SK-N-SH (cell line): Measurements from ENCODE around the gene NDUFAF4. TPM values are rescaled to one million over a fixed set of nuclear protein-coding genes. Genes with fewer than 3 reads are reported as not detected.

Experiments used
- CTCF ChIA-PET: fragments of 300-600, 350-600 bp; formaldehyde crosslinking; extraction: SDS; loops from one replicate; lab custom pipeline; 2021; lab: Yijun Ruan, JAX
- POLR2A ChIA-PET: fragments of 350-600 bp; sonication (Branson Sonifier 250); formaldehyde crosslinking; extraction: SDS; loops from one replicate; lab custom pipeline; 2020; ENCODE audit warnings: antibody characterized with exemption, inconsistent platforms; lab: Yijun Ruan, JAX
- DNase-seq: peaks from one replicate; pipeline ENCODE4 v3.0.0; 2012
- H2AFZ ChIP-seq: fragments of 200-600 bp; sonication (generic); 2 replicates; pipeline ENCODE4 v1.8.1; 2016; ENCODE audit warnings: antibody characterized with exemption, mild to moderate bottlenecking, low read depth
- H3F3A ChIP-seq: fragments of 200-600 bp; sonication (generic); replicated peaks from 2 replicates; pipeline ENCODE3; 2016; ENCODE audit warnings: antibody characterized with exemption, mild to moderate bottlenecking; ENCODE audit not compliant: insufficient read depth
- H3K27ac ChIP-seq, 2 experiments: fragments of 200-500 bp in 1 of 2; fragments of 200-600 bp in 1 of 2; sonication (Bioruptor generic) in 1 of 2; sonication (generic), shearing (Covaris generic) in 1 of 2; 2 replicates each; pipeline versions ENCODE4 v1.5.1 to v1.6.1; 2014 to 2016; ENCODE audit warnings: low read depth in 2 of 2, inconsistent platforms in 1 of 2, low read length in 1 of 2, mild to moderate bottlenecking in 1 of 2, mixed read lengths in 1 of 2
- H3K27me3 ChIP-seq: fragments of 200-600 bp; sonication (generic), shearing (Covaris generic); 2 replicates; pipeline ENCODE4 v1.6.1; 2016; ENCODE audit warnings: mixed run types; ENCODE audit not compliant: insufficient read depth
- H3K36me3 ChIP-seq, 2 experiments: fragments of 200-500 bp in 1 of 2; fragments of 200-600 bp in 1 of 2; sonication (Bioruptor generic) in 1 of 2; sonication (generic) in 1 of 2; replicated peaks in 1 of 2; 2 replicates each; pipeline versions ENCODE3 to v1.5.1; 2014 to 2016; ENCODE audit warnings: low read length in 1 of 2, mild to moderate bottlenecking in 1 of 2; ENCODE audit not compliant: insufficient read depth in 2 of 2, control insufficient read depth in 1 of 2
- H3K4me1 ChIP-seq, 2 experiments: fragments of 200-500 bp in 1 of 2; fragments of 200-600 bp in 1 of 2; sonication (Bioruptor generic) in 1 of 2; sonication (generic), shearing (Covaris generic) in 1 of 2; 2 replicates each; pipeline versions ENCODE4 v1.5.1 to v1.6.1; 2014 to 2016; ENCODE audit warnings: low read depth in 1 of 2, low read length in 1 of 2, mixed run types in 1 of 2; ENCODE audit not compliant: insufficient read depth in 2 of 2, control insufficient read depth in 1 of 2
- H3K4me2 ChIP-seq: fragments of 200-600 bp; sonication (generic), shearing (Covaris generic); 2 replicates; pipeline ENCODE4 v1.6.1; 2017; ENCODE audit warnings: mixed run types
- H3K4me3 ChIP-seq, 2 experiments: fragments of 200-500 bp in 1 of 2; fragments of 200-600 bp in 1 of 2; sonication (Bioruptor generic) in 1 of 2; sonication (generic), shearing (Covaris generic) in 1 of 2; 2 replicates each; pipeline versions ENCODE4 v1.5.1 to v1.8.1; 2014 to 2016; ENCODE audit warnings: low read depth in 2 of 2, inconsistent platforms in 1 of 2, low read length in 1 of 2, mild to moderate bottlenecking in 1 of 2, mixed read lengths in 1 of 2, moderate library complexity in 1 of 2
- H3K79me2 ChIP-seq: fragments of 200-600 bp; sonication (generic); 2 replicates; pipeline ENCODE4 v1.8.1; 2017; ENCODE audit warnings: mild to moderate bottlenecking; ENCODE audit not compliant: insufficient read depth
- H3K9ac ChIP-seq: fragments of 200-600 bp; sonication (generic); 2 replicates; pipeline ENCODE4 v1.6.1; 2017; ENCODE audit warnings: mixed run types
- H3K9me2 ChIP-seq: fragments of 200-600 bp; sonication (generic); 2 replicates; pipeline ENCODE4 v1.6.1; 2017; ENCODE audit warnings: mixed run types
- H3K9me3 ChIP-seq: fragments of 200-600 bp; sonication (generic); 2 replicates; pipeline ENCODE4 v1.6.1; 2017; ENCODE audit warnings: mixed run types, mild to moderate bottlenecking, moderate library complexity
- H4K20me1 ChIP-seq: fragments of 200-600 bp; sonication (generic); 2 replicates; pipeline ENCODE4 v1.6.1; 2017; ENCODE audit warnings: mild to moderate bottlenecking, mixed run types; ENCODE audit not compliant: insufficient read depth
- GABPA ChIP-seq: IDR thresholded peaks from 2 replicates; pipeline ENCODE4 v1.4.0; 2012; ENCODE audit warnings: low read depth, mild to moderate bottlenecking
- NRF1 ChIP-seq: IDR thresholded peaks from 2 replicates; pipeline ENCODE4 v1.6.1; 2012; ENCODE audit warnings: low read depth, mild to moderate bottlenecking, low read length
- RCOR1 ChIP-seq: fragments of 150-350 bp; IDR thresholded peaks from 2 replicates; pipeline ENCODE4 v1.6.1; 2017; ENCODE audit warnings: antibody characterized with exemption, low read length
- RXRA ChIP-seq: IDR thresholded peaks from 2 replicates; pipeline ENCODE4 v1.4.0; 2012; ENCODE audit warnings: low read depth, mild to moderate bottlenecking, borderline replicate concordance
- SIN3A ChIP-seq: IDR thresholded peaks from 2 replicates; pipeline ENCODE4 v1.6.1; 2012; ENCODE audit warnings: low read depth, mild to moderate bottlenecking, low read length, moderate library complexity, borderline replicate concordance
- TAF1 ChIP-seq: IDR thresholded peaks from 2 replicates; pipeline ENCODE4 v1.6.1; 2012; ENCODE audit warnings: low read depth, mild to moderate bottlenecking, low read length, moderate library complexity, borderline replicate concordance
- WGBS: methylation state at CpG from one replicate; pipeline ENCODE4 v1.1.6; 2017; ENCODE audit warnings: low lambda C conversion rate; 5-methylcytosine and 5-hydroxymethylcytosine counted together
- polyA plus RNA-seq, 3 experiments: library from polyadenylated mRNA; depleted of rRNA; stranded (reverse); fragments of >200 nt; gene quantifications; 2 replicates each; pipeline ENCODE4 v1.2.3, GENCODE V29; 2012
- TF ChIP-seq, protein P1 (sequence below): IDR thresholded peaks from 2 replicates; pipeline ENCODE4; 2012
- TF ChIP-seq, protein P2 (sequence below): IDR thresholded peaks from 2 replicates; pipeline ENCODE4 v1.4.0; 2012; ENCODE audit warnings: low read depth, borderline replicate concordance
- TF ChIP-seq, protein P3 (sequence below): IDR thresholded peaks from 2 replicates; pipeline ENCODE4 v1.4.0; 2012; ENCODE audit warnings: low read depth, borderline replicate concordance
- TF ChIP-seq, protein P4 (sequence below): IDR thresholded peaks from 2 replicates; pipeline ENCODE4 v1.4.0; 2012; ENCODE audit warnings: low read depth
- TF ChIP-seq, protein P5 (sequence below): fragments of 150-350 bp; IDR thresholded peaks from 2 replicates; pipeline ENCODE4 v1.6.1; 2016; ENCODE audit warnings: mild to moderate bottlenecking, low read depth, low read length

NDUFAF4 gene
- polyA plus RNA-seq, 1 of the 3 experiments (the other 2 are of a cell fraction) = 16.7 TPM

DNA sequence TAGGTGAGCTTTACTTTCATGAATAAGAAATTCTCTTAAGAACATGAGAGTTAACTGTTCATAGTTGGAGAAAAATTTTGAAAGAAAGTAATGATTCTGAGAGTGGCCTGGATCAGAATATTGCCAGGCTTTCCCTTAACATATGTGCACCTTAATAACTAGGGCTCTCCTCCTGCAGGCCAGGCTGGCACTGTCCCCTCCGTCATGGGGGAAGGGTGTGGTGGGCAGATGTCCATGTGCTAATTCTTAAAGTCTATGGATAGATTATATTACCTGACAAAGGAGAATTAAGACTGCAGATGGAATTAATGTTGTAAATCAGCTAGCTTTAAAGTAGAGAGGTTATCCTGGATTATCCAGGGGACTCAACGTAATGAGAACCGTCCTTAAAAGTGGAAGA, 15.9 kb upstream of the NDUFAF4 start:
- TF ChIP-seq, protein P1, sequence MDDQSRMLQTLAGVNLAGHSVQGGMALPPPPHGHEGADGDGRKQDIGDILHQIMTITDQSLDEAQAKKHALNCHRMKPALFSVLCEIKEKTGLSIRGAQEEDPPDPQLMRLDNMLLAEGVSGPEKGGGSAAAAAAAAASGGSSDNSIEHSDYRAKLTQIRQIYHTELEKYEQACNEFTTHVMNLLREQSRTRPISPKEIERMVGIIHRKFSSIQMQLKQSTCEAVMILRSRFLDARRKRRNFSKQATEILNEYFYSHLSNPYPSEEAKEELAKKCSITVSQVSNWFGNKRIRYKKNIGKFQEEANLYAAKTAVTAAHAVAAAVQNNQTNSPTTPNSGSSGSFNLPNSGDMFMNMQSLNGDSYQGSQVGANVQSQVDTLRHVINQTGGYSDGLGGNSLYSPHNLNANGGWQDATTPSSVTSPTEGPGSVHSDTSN = no peak
- no peak for TF ChIP-seq TAF1
- TF ChIP-seq RXRA = no peak
- TF ChIP-seq NRF1 = no peak
- TF ChIP-seq SIN3A = no peak
- TF ChIP-seq RCOR1 = no peak
- no peak for TF ChIP-seq GABPA
- TF ChIP-seq, protein P2, sequence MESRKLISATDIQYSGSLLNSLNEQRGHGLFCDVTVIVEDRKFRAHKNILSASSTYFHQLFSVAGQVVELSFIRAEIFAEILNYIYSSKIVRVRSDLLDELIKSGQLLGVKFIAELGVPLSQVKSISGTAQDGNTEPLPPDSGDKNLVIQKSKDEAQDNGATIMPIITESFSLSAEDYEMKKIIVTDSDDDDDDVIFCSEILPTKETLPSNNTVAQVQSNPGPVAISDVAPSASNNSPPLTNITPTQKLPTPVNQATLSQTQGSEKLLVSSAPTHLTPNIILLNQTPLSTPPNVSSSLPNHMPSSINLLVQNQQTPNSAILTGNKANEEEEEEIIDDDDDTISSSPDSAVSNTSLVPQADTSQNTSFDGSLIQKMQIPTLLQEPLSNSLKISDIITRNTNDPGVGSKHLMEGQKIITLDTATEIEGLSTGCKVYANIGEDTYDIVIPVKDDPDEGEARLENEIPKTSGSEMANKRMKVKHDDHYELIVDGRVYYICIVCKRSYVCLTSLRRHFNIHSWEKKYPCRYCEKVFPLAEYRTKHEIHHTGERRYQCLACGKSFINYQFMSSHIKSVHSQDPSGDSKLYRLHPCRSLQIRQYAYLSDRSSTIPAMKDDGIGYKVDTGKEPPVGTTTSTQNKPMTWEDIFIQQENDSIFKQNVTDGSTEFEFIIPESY = no peak
- TF ChIP-seq, protein P3, sequence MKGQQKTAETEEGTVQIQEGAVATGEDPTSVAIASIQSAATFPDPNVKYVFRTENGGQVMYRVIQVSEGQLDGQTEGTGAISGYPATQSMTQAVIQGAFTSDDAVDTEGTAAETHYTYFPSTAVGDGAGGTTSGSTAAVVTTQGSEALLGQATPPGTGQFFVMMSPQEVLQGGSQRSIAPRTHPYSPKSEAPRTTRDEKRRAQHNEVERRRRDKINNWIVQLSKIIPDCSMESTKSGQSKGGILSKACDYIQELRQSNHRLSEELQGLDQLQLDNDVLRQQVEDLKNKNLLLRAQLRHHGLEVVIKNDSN = no peak
- Histone ChIP-seq H4K20me1 (no peaks in the 10 kb centered on the region), H3K9ac (no peak overlapping the region), H3F3A (no peaks in the 10 kb centered on the region), H3K9me3 (no peaks in the 10 kb centered on the region), H2AFZ (no peak overlapping the region), H3K9me2 (no peaks in the 10 kb centered on the region), H3K27me3 (no peaks in the 10 kb centered on the region), H3K27ac (no peak overlapping the region), H3K79me2 (no peaks in the 10 kb centered on the region), H3K4me3 (no peak overlapping the region), H3K36me3 (no peaks in the 10 kb centered on the region), H3K4me1 (no peaks in the 10 kb centered on the region), H3K4me2 (no peak overlapping the region)
- 72% methylated on average over 3 of the region's 3 CpGs for WGBS
- no peak for DNase-seq
- ChIA-PET POLR2A (no interaction called here), CTCF (interaction anchor here (0.5 to 1.4 kb wide), 3 partner anchors 15 to 1432 kb away, joined by 3 to 10 read pairs (median 3); partner anchors contain the start of gene NDUFAF4)

DNA sequence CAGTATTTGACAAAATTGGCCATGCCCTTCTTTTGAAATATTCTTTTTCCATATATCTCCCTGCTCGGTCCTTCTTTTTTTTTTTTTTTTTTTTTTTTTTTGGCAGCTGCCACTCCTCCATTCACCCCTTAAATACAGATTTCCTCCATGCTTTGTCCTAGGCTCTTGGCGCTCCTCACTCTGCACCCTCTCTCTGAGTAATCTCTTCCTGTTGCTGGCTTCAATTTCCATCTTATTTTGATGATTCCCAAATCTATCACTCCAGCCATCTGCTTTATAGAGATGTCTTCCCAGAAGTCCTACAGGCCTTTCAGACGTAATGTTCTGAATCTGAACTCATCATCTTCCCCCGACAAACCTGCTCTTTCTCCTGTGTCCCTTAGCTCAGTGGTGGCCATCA, 14.1 kb upstream of the NDUFAF4 start:
- no peak overlapping the region for H3K4me2 ChIP-seq
- CTCF ChIA-PET = interaction anchor here (1.0 to 1.3 kb wide), 2 partner anchors 10 to 13 kb away, joined by 3 to 6 read pairs; partner anchors contain the start of gene NDUFAF4
- 57% methylated on average over 4 of the region's 4 CpGs for WGBS

More for the DNA sequence above, 14.1 kb upstream of the NDUFAF4 start:
- H3K36me3 ChIP-seq = no peaks in the 10 kb centered on the region
- H3K27ac ChIP-seq = no peak overlapping the region
- DNase-seq = no peak
- H3K79me2 ChIP-seq = no peaks in the 10 kb centered on the region
- H3K9me3 ChIP-seq = no peaks in the 10 kb centered on the region
- no peak overlapping the region for H3K4me3 ChIP-seq
- no peaks in the 10 kb centered on the region for H4K20me1 ChIP-seq
- POLR2A ChIA-PET = no interaction called here
- no peaks in the 10 kb centered on the region for H3K27me3 ChIP-seq
- H3F3A ChIP-seq = no peaks in the 10 kb centered on the region
- no peak for TF ChIP-seq SIN3A
- TF ChIP-seq, protein P4, sequence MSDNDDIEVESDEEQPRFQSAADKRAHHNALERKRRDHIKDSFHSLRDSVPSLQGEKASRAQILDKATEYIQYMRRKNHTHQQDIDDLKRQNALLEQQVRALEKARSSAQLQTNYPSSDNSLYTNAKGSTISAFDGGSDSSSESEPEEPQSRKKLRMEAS = no peak
- TF ChIP-seq, protein P5, sequence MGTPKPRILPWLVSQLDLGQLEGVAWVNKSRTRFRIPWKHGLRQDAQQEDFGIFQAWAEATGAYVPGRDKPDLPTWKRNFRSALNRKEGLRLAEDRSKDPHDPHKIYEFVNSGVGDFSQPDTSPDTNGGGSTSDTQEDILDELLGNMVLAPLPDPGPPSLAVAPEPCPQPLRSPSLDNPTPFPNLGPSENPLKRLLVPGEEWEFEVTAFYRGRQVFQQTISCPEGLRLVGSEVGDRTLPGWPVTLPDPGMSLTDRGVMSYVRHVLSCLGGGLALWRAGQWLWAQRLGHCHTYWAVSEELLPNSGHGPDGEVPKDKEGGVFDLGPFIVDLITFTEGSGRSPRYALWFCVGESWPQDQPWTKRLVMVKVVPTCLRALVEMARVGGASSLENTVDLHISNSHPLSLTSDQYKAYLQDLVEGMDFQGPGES = no peak
- no peaks in the 10 kb centered on the region for H3K4me1 ChIP-seq
- no peak overlapping the region for H3K9ac ChIP-seq
- H3K9me2 ChIP-seq = no peaks in the 10 kb centered on the region
- H2AFZ ChIP-seq = no peak overlapping the region
